Upper lobe of left lung (tissue), 4 donors: ENCODE results near the gene CNIH4.
"Not testable (repeated sequence)": the region's sequence is repeated elsewhere in the genome, so short reads cannot be mapped to it uniquely, and the experiment has no call there.

Source experiments
- CTCF ChIP-seq, 6 experiments: fragments of 450-650 bp in 4 of 6; fragments of 200-600 bp in 2 of 6; sonication (generic) in 2 of 6; IDR thresholded peaks; one replicate each; pipeline ENCODE4 v1.5.1; 2016 to 2019; ENCODE audit warnings: antibody characterized with exemption in 6 of 6
- EP300 ChIP-seq, 4 donors: sonication (generic); formaldehyde crosslinking; IDR thresholded peaks; one replicate each; pipeline ENCODE4 v1.5.1; 2017; ENCODE audit warnings: antibody characterized with exemption in 4 of 4, control low read depth in 2 of 4
- POLR2A ChIP-seq, 4 donors: fragments of 450-650 bp; IDR thresholded peaks; one replicate each; pipeline ENCODE4 v1.5.1; 2016 to 2017; ENCODE audit warnings: antibody characterized with exemption in 4 of 4, mild to moderate bottlenecking in 2 of 4

GRCh38 chr1:224352436-224353085 is 4.1 kb upstream of the CNIH4 start:
- not testable (repeated sequence) for TF ChIP-seq CTCF, EP300, POLR2A (IDR thresholded peaks at IDR 0.05)
